Hepatocyte (in vitro differentiated cells): ENCODE results near the gene KRT75. TPM values are rescaled to one million over a fixed set of nuclear protein-coding genes. Genes with fewer than 3 reads are reported as not detected.

ENCODE experiments used
- DNase-seq: peaks from one replicate; pipeline ENCODE4 v3.0.0-alpha.2; 2016; ENCODE audit warnings: low spot score
- H2AFZ ChIP-seq: fragments of 200-600 bp; sonication (generic); 2 replicates; pipeline ENCODE4 v1.6.0; 2016; ENCODE audit warnings: antibody characterized with exemption, mild to moderate bottlenecking
- H3K27ac ChIP-seq: fragments of 200-600 bp; sonication (generic); 2 replicates; pipeline ENCODE4 v1.5.1; 2016; ENCODE audit warnings: mild to moderate bottlenecking
- H3K27me3 ChIP-seq: fragments of 200-600 bp; sonication (generic); 2 replicates; pipeline ENCODE4 v1.6.1; 2016
- H3K36me3 ChIP-seq: fragments of 200-600 bp; sonication (generic); replicated peaks from 2 replicates; pipeline ENCODE4 v1.5.1; 2016; ENCODE audit warnings: low read depth; ENCODE audit not compliant: insufficient read depth
- H3K4me1 ChIP-seq: fragments of 200-600 bp; sonication (generic); 2 replicates; pipeline ENCODE4 v1.5.1; 2016; ENCODE audit warnings: mild to moderate bottlenecking, moderate library complexity; ENCODE audit not compliant: insufficient read depth
- H3K4me2 ChIP-seq: fragments of 200-600 bp; sonication (generic); 2 replicates; pipeline ENCODE4 v1.6.0; 2016
- H3K4me3 ChIP-seq: fragments of 200-600 bp; sonication (generic); 2 replicates; pipeline ENCODE4 v1.5.1; 2016; ENCODE audit warnings: mild to moderate bottlenecking
- H3K79me2 ChIP-seq: fragments of 200-600 bp; sonication (generic); 2 replicates; pipeline ENCODE4 v1.6.0; 2017; ENCODE audit warnings: mild to moderate bottlenecking
- H3K9me2 ChIP-seq: fragments of 200-600 bp; sonication (generic); replicated peaks from 2 replicates; pipeline ENCODE4 v1.6.0; 2017; ENCODE audit warnings: mild to moderate bottlenecking; ENCODE audit not compliant: insufficient read depth
- H3K9me3 ChIP-seq: fragments of 200-600 bp; sonication (generic); 2 replicates; pipeline ENCODE4 v1.5.1; 2016; ENCODE audit warnings: low read depth, mild to moderate bottlenecking
- H4K20me1 ChIP-seq: fragments of 200-600 bp; sonication (generic); 2 replicates; pipeline ENCODE4 v1.6.0; 2016; ENCODE audit warnings: mild to moderate bottlenecking; ENCODE audit not compliant: insufficient read depth, poor library complexity, severe bottlenecking
- CTCF ChIP-seq: fragments of 200-600 bp; sonication (generic); IDR thresholded peaks from 2 replicates; pipeline ENCODE4 v1.5.1; 2016; ENCODE audit warnings: antibody characterized with exemption, mild to moderate bottlenecking; ENCODE audit not compliant: poor library complexity
- EZH2 ChIP-seq: fragments of 200-600 bp; sonication (generic); IDR thresholded peaks from 2 replicates; pipeline ENCODE4 v1.6.1; 2016; ENCODE audit warnings: antibody characterized with exemption, mild to moderate bottlenecking, borderline replicate concordance
- EZH2phosphoT487 ChIP-seq: fragments of 200-600 bp; sonication (generic); IDR thresholded peaks from one replicate; pipeline ENCODE4 v1.6.1; 2018; ENCODE audit warnings: antibody characterized with exemption, mild to moderate bottlenecking, low read depth, moderate library complexity; ENCODE audit not compliant: unreplicated experiment, severe bottlenecking
- WGBS: methylation state at CpG from one replicate; pipeline ENCODE4 v1.1.6; 2016; ENCODE audit warnings: low lambda C conversion rate; ENCODE audit errors: missing lambda C conversion rate; 5-methylcytosine and 5-hydroxymethylcytosine counted together
- polyA plus RNA-seq: library from polyadenylated mRNA; unstranded; fragments of >200 nt; fragmentation: Nextera tagmentation; extraction: Ambion mirVana; gene quantifications from 2 replicates; pipeline ENCODE4 v1.2.1, GENCODE V29; 2016
- total RNA-seq: library from RNA; depleted of rRNA; stranded (reverse); fragments of >200 nt; gene quantifications from 2 replicates; pipeline ENCODE4 v1.2.3, GENCODE V29; 2014

KRT75 gene
- total and polyA plus RNA-seq, 2 experiments from 2014 or later = not detected

- H3K27me3 ChIP-seq = no peaks in the 10 kb centered on the region
- H3K36me3 ChIP-seq = no peaks in the 10 kb centered on the region
- H3K4me1 ChIP-seq = no peaks in the 10 kb centered on the region
- no peak for TF ChIP-seq CTCF
- TF ChIP-seq EZH2phosphoT487 = no peak
- TF ChIP-seq EZH2 = no peak
- no peak overlapping the region for H3K4me2 ChIP-seq
- no peaks in the 10 kb centered on the region for H3K9me2 ChIP-seq
- H2AFZ ChIP-seq = no peak overlapping the region
- no peak overlapping the region for H3K27ac ChIP-seq
- H4K20me1 ChIP-seq = no peaks in the 10 kb centered on the region
- WGBS = 56% methylated on average over 3 of the region's 3 CpGs
- H3K4me3 ChIP-seq = no peak overlapping the region
- H3K9me3 ChIP-seq = no peaks in the 10 kb centered on the region
- DNase-seq = no peak
- H3K79me2 ChIP-seq = no peaks in the 10 kb centered on the region
Measured at GRCh38 chr12:52402873-52403540, 31.2 kb downstream of the KRT75 start.

GRCh38 chr12:52402377-52402776 is 31.8 kb downstream of the KRT75 start:
- H3K9me3 ChIP-seq = no peaks in the 10 kb centered on the region
- WGBS = 100% methylated on average over 2 of the region's 2 CpGs

GRCh38 chr12:52401926-52402325 is 32.2 kb downstream of the KRT75 start:
- no peaks in the 10 kb centered on the region for H3K27me3 ChIP-seq
- H3K9me2 ChIP-seq = no peaks in the 10 kb centered on the region
- H2AFZ ChIP-seq = no peak overlapping the region
- H3K4me2 ChIP-seq = no peak overlapping the region
- H3K9me3 ChIP-seq = no peaks in the 10 kb centered on the region
- H4K20me1 ChIP-seq = no peaks in the 10 kb centered on the region
- no peaks in the 10 kb centered on the region for H3K79me2 ChIP-seq
- TF ChIP-seq EZH2phosphoT487 (no peak), CTCF (no peak), EZH2 (no peak)
- no peak overlapping the region for H3K4me3 ChIP-seq
- no peaks in the 10 kb centered on the region for H3K4me1 ChIP-seq
- no peak for DNase-seq
- H3K27ac ChIP-seq = no peak overlapping the region
- H3K36me3 ChIP-seq = no peaks in the 10 kb centered on the region
- WGBS = 84% methylated on average over 4 of the region's 4 CpGs

More at GRCh38 chr12:52402377-52402776, 31.8 kb downstream of the KRT75 start:
- no peaks in the 10 kb centered on the region for H3K27me3 ChIP-seq
- H3K9me2 ChIP-seq = no peaks in the 10 kb centered on the region
- no peak for TF ChIP-seq EZH2phosphoT487
- no peak for TF ChIP-seq EZH2
- TF ChIP-seq CTCF = no peak
- no peak overlapping the region for H3K27ac ChIP-seq
- H3K4me1 ChIP-seq = no peaks in the 10 kb centered on the region
- H3K4me3 ChIP-seq = no peak overlapping the region
- H3K4me2 ChIP-seq = no peak overlapping the region
- H3K79me2 ChIP-seq = no peaks in the 10 kb centered on the region
- H3K36me3 ChIP-seq = no peaks in the 10 kb centered on the region
- H4K20me1 ChIP-seq = no peaks in the 10 kb centered on the region
- no peak for DNase-seq
- no peak overlapping the region for H2AFZ ChIP-seq
